GM19351 (cell line): ENCODE measurements around the gene IRF9.

Source experiments
- ATAC-seq: cut with Tn5 transposase; IDR thresholded peaks from one replicate; pipeline ENCODE4 v1.9.1; 2021; ENCODE audit warnings: mild to moderate bottlenecking, moderate library complexity; ENCODE audit not compliant: unreplicated experiment

The IRF9 gene

DNA sequence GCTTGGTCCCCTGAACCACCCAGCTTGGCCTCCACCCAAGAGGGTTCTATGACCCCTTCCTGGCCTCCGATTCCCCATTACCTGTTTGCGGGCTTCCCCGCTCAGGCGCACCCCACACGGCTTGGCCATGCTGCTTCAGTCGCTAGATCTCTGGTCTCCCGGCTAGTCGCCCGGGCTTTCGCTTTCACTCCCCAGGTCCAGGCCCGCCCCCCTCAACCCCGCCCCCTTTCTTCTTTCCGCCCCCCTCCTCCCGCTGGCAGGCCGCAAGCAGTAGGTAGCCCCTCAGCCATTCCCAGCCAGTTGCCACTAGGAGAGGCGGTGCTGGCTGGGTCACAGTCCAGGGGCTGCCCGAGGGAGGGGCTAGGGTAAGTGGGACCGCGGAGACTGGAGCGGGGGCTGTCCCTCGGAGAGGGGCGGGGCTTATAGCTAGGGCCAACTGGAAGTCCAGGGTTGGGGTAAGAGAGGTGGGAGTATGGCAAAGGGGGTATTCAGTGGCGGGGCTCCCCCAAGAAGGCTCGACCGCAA, 14.6 kb upstream of the IRF9 start, which contains the start of gene PSME2:
Gene PSME2 (minus strand): TSS at position 158 of the 525 bp plus-strand sequence. CDS start 29 bp downstream, at position 129.
- peak; percentile 65 for ATAC-seq

DNA sequence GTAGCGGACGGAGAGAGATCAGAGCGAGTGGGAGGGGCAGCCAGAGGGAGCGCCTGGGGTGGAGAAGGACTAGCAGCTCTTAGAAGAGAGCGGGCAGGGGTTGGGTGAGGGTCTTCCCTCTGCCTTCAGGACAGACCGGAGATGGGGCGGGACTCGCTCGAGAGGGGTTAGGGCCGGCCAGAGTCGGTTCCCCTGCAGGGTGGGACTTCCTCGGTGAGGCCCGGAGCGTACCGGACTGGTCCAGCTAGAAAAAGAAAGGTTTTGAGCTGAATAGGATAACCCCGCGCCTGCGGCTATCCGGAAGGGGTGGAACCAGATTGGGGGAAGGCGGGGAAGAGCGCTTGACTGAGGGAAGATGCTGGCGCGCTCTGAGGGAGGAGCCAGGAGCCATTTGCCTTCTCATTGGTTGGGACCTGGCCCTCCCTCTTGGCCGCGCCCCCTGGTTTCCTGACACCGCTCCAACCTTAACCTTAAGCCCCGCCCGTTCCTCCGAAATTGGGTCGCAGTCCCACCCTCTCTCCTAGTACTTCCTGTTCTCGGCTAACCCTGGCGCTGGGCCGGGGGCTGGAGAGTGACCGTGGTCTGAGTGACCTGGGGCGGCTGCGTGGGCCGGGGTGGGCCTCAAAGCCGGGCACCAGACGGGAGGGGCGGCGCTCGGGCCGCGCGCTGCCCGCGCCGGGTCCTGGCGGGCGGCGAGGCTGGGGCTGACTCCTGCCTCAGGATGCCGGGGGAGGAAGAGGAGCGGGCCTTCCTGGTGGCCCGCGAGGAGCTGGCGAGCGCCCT, 13.9 kb upstream of the IRF9 start, which contains the start of gene RNF31:
Gene RNF31 (plus strand): TSS at position 521 of the 783 bp plus-strand sequence. CDS start 201 bp downstream, at position 722.
- ATAC-seq: peak; percentile 80

DNA sequence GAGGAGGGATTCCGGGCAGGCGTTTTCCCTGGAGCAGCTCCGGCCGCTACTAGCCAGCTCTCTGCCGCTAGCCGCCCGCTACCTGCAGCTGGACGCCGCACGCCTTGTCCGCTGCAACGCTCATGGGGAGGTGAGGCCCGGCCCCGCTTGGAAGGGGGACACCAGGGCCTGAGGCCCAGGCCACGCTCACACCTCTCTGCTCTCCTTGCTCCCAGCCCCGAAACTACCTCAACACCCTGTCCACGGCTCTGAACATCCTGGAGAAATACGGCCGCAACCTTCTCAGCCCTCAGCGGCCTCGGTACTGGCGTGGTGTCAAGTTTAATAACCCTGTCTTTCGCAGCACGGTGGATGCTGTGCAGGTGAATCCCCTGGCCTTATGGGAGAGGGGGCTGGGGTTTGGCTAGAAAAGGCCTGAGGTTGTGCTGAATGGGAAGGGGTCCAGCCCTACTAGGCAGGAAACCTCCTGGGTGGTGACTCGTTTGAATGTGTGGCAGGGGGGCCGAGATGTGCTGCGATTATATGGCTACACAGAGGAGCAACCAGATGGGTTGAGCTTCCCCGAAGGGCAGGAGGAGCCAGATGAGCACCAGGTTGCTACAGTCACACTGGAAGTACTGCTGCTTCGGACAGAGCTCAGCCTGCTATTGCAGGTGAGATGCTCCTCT, 13.2 kb upstream of the IRF9 start:
- no peak for ATAC-seq

DNA sequence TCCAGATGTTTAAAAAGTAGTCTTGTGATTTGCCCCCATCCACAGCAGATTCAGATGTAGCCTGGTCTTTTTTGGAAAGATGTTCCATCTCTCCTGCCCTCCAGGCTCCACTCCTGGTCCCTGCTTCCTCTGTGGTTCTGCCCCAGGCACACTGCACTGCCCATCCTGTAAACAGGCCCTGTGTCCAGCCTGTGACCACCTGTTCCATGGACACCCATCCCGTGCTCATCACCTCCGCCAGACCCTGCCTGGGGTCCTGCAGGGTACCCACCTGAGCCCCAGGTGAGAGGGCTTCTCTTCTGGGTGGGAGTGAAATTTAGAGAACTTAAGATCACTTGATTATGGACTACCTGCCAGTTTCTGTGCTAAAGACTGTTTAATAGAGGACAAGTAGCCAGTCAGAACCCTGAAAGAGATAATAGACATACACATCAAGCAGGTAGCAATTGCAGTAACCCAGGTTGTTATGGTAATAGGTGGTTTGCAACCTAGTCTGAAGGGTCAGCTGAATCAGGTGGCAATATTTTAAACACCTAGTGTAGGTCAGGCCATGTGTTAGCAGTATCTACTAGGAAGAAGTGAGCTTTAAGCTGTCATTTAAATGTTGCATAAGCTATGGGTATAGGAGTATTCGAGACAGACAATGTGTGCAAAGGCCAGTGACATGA, 11.6 kb upstream of the IRF9 start:
- no peak for ATAC-seq

DNA sequence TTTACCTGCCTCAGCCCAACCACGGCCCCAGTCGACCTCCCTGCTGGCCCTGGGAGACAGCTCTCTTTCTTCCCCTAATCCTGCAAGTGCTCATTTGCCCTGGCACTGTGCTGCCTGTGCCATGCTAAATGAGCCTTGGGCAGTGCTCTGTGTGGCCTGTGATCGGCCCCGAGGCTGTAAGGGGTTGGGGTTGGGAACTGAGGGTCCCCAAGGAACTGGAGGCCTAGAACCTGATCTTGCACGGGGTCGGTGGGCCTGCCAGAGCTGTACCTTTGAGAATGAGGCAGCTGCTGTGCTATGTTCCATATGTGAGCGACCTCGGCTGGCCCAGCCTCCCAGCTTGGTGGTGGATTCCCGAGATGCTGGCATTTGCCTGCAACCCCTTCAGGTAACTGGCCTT, 11.0 kb upstream of the IRF9 start:
- no peak for ATAC-seq

DNA sequence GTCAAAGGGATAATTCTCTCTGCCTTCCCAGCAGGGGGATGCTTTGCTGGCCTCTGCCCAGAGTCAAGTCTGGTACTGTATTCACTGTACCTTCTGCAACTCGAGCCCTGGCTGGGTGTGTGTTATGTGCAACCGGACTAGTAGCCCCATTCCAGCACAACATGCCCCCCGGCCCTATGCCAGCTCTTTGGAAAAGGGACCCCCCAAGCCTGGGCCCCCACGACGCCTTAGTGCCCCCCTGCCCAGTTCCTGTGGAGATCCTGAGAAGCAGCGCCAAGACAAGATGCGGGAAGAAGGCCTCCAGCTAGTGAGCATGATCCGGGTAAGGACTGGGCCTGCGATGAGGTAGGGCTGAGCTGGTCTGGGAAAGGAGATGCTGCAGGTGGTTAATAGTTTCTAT, 10.5 kb upstream of the IRF9 start:
- no peak for ATAC-seq

DNA sequence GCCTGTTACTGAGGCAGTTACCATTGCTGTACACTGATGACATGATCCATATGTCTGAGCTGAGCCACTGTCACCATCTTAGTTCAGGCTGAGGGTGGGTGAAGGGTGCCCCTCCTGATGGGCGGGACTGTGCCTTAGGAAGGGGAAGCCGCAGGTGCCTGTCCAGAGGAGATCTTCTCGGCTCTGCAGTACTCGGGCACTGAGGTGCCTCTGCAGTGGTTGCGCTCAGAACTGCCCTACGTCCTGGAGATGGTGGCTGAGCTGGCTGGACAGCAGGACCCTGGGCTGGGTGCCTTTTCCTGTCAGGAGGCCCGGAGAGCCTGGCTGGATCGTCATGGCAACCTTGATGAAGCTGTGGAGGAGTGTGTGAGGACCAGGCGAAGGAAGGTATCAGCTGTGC, 10.1 kb upstream of the IRF9 start:
- no peak for ATAC-seq

DNA sequence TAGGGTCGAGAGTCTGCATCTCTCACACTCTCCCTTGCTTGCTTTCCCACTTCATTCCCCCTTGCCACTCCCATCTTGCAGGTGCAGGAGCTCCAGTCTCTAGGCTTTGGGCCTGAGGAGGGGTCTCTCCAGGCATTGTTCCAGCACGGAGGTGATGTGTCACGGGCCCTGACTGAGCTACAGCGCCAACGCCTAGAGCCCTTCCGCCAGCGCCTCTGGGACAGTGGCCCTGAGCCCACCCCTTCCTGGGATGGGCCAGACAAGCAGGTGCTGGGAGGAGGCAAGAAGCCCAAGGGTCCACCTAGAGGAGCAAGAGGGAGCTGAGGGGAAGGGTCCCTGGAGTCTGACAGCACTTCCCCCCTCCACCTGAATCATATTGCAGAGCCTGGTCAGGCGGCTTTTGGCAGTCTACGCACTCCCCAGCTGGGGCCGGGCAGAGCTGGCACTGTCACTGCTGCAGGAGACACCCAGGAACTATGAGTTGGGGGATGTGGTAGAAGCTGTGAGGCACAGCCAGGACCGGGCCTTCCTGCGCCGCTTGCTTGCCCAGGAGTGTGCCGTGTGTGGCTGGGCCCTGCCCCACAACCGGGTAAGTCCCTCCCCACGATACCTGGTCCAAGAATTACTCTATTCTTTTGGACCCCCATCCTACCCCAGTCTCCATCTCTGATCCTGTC, 9.5 kb upstream of the IRF9 start:
- ATAC-seq: no peak

DNA sequence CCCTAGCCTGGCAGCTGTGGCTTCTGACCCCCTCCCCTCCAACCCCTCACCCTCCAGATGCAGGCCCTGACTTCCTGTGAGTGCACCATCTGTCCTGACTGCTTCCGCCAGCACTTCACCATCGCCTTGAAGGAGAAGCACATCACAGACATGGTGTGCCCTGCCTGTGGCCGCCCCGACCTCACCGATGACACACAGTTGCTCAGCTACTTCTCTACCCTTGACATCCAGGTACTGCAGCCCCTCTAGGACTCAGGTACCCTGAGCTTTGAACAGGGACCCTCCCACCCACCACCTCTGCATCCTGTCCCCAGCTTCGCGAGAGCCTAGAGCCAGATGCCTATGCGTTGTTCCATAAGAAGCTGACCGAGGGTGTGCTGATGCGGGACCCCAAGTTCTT, 6.0 kb upstream of the IRF9 start:
- no peak for ATAC-seq

DNA sequence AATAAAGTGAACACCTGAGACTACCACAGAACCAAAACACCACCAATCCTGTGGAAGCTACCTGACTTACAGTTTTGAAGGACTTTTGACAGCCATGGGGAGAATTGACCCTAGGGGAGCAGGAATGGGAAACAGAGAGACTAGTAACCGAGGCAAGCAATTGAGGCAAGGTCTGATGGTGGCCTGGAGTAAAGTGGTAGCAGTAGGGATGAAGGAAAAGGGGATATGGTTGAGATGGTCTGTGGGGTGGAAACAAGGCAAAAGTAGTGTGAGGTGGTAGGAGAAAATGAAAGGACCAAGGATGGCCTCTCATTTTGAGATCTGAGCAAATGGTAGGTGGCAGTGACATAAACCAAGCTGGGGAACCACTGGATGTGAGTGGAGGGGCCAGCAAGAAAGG, 4.2 kb upstream of the IRF9 start:
- no peak for ATAC-seq

DNA sequence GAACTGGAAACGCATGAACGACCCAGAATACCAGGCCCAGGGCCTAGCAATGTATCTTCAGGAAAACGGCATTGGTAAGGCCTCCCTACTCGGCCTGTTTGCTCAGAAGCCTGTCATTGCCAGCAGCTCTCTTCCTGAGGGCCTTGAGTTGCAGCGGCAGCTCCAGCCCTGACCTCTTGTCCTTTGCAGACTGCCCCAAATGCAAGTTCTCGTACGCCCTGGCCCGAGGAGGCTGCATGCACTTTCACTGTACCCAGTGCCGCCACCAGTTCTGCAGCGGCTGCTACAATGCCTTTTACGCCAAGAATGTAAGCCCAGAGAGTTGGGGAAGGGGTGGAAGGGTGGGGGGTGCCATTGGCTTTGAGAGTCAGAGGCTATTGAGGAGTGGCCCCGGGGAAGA, 3.7 kb upstream of the IRF9 start:
- no peak for ATAC-seq

DNA sequence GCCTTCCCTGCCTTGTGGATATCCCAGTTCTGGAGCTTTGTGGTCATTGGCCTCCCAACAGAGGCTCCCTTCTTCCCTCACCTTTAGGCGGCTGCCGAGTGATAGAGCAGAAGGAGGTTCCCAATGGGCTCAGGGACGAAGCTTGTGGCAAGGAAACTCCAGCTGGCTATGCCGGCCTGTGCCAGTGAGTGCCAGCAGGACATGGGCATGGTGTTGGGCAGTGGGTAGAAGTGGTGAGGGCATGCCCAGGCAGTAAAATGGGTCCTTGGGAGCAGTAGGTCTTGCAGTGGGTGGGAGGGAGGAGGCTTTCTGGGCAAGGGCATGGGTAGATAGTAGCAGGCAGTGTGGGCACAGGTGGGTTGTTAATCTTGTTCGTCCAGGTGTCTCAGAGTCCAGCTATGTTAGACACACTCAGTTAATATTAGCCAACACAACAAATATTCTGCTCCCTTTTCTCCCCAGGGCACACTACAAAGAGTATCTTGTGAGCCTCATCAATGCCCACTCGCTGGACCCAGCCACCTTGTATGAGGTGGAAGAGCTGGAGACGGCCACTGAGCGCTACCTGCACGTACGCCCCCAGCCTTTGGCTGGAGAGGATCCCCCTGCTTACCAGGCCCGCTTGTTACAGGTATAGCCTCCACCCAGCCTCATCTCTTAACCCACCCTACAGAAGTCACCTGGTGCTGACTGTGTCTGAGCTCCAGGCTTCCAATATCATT, 1.1 kb upstream of the IRF9 start:
- no peak for ATAC-seq

DNA sequence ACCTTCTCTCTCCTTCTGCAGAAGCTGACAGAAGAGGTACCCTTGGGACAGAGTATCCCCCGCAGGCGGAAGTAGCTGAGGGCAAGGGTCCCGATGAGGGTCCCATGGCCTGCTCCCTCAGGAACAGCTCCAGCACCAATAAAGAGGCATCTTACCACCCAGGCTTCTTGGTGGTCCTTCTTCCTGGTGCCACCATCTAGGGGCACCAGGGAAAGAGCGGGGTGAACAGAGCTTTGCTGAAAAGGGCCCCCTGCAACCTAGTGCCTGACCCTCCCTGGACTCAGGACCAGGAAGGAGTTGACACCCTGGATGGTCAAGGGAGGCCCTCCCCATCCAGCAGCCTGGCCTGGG, 591 bp upstream of the IRF9 start:
- no peak for ATAC-seq

DNA sequence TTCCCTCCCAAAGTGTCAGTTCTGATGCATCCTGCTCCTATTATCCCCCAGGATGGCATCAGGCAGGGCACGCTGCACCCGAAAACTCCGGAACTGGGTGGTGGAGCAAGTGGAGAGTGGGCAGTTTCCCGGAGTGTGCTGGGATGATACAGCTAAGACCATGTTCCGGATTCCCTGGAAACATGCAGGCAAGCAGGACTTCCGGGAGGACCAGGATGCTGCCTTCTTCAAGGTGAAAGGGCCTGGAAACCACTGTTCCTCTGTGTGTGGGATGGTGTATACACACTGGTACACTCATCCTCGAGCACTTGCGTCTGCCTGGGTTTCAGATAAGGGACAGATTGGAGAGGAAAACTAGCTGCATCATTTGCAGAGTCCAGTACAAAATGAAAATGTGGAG, 1.0 kb downstream of the IRF9 start:
- ATAC-seq: no peak

DNA sequence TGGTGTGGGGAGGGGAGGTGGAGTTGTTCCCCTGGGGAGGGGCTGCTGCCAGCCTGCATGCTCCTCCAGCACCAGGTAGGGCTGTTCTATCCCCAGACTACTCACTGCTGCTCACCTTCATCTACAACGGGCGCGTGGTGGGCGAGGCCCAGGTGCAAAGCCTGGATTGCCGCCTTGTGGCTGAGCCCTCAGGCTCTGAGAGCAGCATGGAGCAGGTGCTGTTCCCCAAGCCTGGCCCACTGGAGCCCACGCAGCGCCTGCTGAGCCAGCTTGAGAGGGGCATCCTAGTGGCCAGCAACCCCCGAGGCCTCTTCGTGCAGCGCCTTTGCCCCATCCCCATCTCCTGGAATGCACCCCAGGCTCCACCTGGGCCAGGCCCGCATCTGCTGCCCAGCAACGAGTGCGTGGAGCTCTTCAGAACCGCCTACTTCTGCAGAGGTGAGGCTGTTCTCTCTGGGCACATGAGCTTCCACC, 3.5 kb downstream of the IRF9 start:
- ATAC-seq: no peak

DNA sequence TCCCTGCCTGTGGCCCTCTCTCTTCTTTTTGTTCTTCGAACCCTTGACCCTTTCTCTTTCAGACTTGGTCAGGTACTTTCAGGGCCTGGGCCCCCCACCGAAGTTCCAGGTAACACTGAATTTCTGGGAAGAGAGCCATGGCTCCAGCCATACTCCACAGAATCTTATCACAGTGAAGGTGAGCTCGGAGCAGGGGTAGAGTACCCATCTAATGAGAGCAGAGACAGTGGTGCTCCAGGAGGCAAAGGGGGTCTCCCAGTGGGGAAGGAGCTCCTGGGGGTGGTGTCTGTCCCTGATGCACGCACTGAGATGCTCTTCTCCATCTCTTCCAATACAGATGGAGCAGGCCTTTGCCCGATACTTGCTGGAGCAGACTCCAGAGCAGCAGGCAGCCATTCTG, 4.7 kb downstream of the IRF9 start:
- no peak for ATAC-seq

DNA sequence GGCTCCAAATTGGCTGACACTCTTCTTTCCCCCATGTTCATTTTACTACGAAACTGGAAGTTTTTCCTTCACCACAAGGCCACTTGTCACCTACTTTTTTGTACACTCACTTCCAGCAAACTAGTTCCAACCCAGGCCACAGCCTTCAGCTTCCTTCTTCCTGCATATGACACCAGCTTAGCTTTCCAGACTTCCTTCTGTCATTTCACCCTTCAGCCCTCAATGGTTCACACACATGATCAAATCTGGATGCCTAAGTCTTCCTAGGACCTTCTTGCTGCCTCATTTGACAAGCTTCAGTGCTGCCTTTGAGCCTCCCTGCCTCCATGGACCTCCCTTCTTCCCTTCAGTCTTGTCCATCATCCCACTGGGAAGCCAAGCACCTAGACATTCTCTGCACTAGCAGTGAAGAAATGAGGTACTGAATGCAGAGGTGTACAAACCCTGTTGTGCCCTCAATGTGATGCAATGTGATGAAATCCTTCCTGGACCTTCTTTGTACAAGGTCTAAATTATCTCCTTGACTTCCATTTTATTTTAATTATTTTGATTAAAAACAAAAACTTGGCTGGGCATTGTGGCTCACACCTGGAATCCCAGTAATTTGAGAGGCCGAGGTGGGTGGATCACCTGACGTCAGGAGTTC, 6.5 kb downstream of the IRF9 start:
- ATAC-seq: no peak

DNA sequence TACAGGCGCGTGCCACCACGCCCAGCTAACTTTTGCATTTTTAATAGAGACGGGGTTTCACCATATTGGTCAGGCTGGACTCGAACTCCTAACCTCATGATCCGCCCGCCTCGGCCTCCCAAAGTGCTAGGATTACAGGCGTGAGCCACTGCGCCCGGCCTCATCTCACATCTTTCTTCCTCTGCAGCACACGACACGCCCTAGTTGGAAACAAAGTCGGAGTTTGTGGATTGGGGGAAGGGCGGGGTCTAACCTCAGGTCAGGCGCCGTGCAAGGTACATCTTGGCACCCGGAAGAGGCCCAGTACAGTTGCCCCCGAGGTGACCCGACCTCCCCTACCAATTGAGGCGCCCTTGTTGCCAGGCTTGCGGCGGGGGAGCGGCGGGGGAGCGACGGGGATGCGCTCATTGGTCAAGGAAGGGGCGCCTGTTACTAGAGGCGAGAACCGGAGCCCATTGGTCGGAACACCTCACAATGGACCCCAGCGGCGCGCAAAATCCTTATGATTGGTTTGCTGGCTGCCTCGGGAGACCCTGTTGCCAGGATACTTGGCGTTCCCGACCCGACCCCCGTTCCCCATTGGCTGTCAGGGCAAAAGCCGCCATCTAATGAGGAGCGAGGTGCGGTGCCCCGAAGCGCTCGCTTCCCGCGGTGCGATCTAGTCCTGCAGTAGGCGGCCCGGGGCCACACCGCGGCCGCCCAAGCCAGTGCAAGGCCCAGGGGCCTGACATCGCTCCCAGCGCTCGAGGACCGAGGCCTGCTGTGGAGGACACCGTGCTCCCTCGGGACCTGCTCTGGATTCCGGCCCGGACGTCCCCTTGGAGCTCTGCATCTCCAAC, 10.6 kb downstream of the IRF9 start, which contains the start of gene REC8:
Gene REC8 (plus strand): TSS at position 659 of the 839 bp plus-strand sequence. CDS start 473 bp downstream, outside the sequence.
- peak; percentile 69 for ATAC-seq
